GM19025 (cell line): ENCODE results near the gene TCF12.
"Not testable (repeated sequence)": the region's sequence is repeated elsewhere in the genome, so short reads cannot be mapped to it uniquely, and the experiment has no call there.

Experiments used
- ATAC-seq: cut with Tn5 transposase; IDR thresholded peaks from one replicate; pipeline ENCODE4 v1.9.1; 2021; ENCODE audit warnings: mild to moderate bottlenecking, low read depth, moderate library complexity; ENCODE audit not compliant: unreplicated experiment

Gene TCF12

DNA sequence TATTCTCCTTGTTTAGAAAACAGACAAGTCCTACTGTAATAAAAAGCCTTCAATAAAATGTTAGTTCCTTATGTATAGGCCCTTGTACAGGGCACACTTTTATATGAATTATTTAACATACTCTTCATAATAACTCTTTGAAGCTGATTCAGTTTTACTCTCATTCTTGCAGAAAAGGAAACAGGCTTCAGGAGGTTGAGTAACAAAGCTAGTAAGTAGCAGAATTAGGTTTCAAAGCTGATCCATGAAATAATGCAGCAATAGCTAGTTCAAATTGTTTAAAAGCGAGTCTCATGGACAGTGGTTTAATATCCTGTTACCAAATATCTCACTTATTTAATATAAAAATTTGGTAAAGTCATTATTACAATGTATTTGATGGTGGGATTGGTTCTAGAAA, 25.0 kb downstream of the TCF12 start:
- no peak for ATAC-seq

GRCh38 chr15:56944485-56944884, 26.0 kb downstream of the TCF12 start:
- ATAC-seq = no peak

- no peak for ATAC-seq
These were observed 27.7 kb downstream of the TCF12 start for GRCh38 chr15:56946150-56946549.

- no peak for ATAC-seq
These were observed 29.7 kb downstream of the TCF12 start for GRCh38 chr15:56948000-56948763.

- no peak for ATAC-seq
These were observed 30.3 kb downstream of the TCF12 start for GRCh38 chr15:56948764-56949101.

DNA sequence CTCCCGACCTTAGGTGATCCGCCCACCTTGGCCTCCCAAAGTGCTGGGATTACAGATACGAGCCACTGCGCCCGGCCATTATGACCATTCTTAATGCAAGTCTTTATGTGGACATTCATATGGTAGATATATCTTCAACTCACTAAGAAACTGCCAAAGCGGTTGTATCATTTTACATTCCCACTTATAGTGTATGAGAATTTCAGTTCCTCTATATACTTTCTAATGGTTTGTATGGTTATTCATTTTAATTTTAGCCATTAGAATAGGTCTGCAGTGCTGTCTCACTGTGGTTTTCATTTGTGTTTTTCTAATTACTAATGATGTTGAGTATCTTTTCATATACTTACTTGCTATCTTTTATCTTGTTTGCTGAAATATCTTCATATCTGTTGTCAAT, 32.5 kb downstream of the TCF12 start:
- ATAC-seq = peak; percentile 85

- ATAC-seq = no peak
These were observed 35.3 kb downstream of the TCF12 start for GRCh38 chr15:56953790-56954189.

DNA sequence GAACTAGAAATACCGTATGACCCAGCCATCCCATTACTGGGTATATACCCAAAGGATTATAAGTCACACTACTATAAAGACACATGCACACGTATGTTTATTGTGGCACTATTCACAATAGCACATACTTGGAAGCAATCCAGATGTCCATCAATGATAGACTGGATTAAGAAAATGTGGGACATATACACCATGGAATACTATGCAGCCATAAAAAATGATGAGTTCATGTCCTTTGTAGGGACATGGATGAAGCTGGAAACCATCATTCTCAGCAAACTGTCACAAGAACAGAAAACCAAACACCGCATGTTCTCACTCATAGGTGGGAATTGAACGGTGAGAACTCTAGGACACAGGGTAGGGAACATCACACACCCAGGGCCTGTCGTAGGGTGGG, 36.6 kb downstream of the TCF12 start:
- ATAC-seq = not testable (repeated sequence)

- no peak for ATAC-seq
These were observed 38.1 kb downstream of the TCF12 start for GRCh38 chr15:56956538-56956937.

GRCh38 chr15:56957812-56958406, 39.5 kb downstream of the TCF12 start:
- ATAC-seq = no peak

- ATAC-seq = no peak
These were observed 40.8 kb downstream of the TCF12 start for GRCh38 chr15:56959318-56959648.

DNA sequence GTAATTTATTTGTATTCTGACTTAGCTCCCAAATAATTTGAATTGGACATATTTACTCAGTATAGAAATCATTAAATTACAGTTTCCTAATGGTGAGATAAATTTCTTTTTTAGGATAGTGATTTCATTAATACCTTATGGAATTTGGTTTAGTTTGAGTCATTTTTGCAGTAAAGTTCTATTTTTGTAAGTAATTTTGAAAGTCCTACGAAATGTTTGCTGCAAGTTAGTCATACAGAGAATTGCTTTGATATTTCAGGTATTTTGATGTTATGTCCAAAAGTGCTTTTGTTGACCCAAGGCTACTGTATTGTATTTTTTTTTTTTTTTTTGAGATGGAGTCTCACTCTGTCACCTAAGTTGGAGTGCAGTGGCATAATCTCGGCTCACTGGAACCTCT, 41.7 kb downstream of the TCF12 start:
- no peak for ATAC-seq

- no peak for ATAC-seq
These were observed 44.7 kb downstream of the TCF12 start for GRCh38 chr15:56963126-56963525.

DNA sequence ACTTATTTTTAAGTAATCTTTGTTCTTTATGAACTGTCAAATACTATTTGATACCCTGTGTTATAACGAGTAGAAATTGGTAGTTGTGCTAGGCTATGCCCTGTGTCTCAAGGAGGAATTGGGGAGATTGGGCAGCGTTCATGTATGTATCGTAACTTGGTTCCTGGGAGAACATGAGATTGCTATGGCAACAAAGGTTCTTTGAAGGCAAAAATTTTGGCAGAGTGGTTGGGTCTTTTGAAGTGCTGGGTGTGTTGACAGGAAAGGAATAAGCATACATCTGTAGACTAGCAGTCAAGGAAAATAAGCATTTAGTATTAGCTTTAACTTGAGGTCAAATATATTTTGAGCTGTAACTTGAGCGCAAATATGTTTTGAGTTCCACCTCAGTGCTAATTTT, 45.3 kb downstream of the TCF12 start:
- ATAC-seq = no peak

DNA sequence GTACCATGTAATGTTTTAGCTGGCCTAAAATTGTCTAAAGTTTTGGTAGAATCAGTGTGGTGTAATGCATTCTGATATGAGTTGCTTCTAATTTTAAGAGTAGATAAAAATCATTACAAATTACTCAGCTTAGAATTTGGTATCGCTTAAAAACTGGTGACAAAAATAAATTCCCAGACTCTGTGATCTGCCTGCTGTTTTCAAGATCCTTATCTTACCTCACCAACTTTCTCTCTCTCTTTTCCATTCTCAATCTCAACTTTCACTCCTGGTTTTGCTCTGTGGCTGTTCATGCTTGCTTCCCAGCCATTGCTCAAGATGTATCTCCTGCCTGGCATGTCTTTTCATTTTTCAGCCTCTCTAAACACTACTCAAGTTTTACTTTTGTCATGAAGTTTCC, 45.7 kb downstream of the TCF12 start:
- ATAC-seq = no peak

DNA sequence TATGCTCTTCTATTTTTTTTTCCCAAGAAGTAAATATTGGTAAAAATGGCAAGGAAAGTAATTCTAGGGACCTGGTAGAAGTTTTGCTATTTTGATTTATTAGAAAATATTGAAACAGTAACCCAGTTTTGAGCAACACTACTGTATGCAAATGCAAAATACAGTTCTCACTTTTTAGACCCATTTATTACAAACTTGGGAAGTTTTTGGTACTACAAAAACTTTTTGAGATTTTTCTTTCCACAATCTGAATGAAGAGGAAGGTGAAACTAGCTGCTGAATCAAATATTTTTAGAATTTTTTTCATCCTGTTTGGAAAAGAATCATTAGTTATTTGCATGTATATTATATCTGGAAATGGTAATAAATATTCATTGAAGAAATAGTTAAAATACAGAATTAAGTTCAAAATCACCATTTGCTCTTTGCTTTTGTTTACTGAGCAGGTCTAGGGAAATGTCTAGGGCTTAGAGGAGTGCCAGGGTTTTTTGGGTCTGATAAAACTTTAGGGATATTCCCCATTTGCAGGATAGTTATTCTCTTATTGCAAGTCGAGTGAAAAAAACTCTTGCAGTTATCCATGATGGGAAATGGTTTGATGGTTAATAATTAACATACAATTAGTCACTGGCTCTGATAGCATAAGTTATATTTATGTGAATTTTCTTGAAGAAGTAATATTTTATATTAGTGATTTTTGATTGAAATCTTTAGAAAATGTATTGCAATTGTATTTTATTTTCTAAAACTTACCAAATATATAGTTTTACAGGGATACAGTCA, 47.0 kb downstream of the TCF12 start:
- no peak for ATAC-seq

DNA sequence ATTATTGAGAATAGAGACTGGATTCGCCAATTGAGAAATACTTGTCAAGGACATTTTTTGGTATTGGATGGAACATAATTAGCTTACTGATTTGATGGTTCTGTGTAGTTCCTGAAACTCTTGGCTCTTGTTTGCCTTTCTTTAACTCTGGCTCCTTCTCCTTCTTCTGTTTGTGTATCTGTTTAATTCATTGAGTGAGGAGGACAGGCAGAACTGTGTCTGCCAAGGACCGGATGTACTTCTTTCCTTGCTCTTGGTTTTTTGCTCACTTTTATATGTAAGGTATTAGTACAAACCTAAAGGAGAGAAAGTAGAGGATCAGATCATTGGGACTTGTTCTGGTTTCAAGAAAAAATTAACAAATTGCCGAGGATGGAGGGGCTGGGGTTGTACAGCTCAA, 48.9 kb downstream of the TCF12 start:
- ATAC-seq = no peak

- no peak for ATAC-seq
These were observed 49.8 kb downstream of the TCF12 start for GRCh38 chr15:56968256-56968655.

DNA sequence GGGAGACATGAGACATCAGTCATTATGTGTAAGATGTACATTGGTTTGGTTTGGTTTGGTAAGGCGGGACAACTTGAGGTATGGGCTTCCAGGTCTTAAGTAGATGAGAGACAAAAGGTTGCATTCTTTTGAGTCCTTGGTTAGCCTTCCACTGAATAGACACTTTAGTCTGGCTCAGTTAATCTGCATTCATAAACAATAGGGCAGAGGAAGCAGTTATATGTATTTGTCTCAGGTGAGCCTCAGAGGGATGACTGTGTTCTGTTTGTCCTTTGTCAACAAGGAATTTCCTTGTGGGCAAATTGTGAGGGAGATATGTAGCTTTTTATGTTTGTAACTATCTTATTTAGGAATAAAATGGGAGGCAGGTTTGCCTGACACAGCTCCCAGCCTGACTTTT, 50.4 kb downstream of the TCF12 start:
- no peak for ATAC-seq

DNA sequence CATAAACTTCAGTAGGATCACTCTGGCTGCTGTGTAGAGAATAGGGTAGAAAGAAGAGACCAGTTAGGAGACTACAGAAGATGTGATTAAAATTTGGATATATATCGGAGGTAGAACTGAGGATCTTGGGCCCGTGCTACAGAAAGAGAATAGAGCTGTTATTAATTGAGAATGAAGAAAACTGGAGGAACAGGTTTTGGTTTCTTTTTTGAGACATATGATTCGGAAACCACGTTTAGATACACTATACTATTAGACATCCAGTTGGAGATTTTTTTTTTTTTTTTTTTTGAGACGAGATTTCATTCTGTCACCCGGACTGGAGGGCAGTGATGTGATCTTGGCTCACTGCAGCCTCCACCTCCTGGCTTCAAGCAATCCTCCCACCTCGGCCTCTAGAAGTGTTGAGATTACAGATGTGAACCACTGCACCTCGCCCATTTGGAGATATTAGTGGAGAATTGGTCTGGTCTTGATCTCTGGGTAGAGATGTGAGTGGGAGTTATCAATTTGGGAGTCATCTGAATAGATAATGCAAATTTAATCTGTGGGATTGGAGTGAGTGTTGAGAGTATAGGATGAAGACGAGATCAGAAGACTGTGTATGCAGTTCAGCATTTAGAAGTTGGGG, 50.9 kb downstream of the TCF12 start:
- no peak for ATAC-seq

DNA sequence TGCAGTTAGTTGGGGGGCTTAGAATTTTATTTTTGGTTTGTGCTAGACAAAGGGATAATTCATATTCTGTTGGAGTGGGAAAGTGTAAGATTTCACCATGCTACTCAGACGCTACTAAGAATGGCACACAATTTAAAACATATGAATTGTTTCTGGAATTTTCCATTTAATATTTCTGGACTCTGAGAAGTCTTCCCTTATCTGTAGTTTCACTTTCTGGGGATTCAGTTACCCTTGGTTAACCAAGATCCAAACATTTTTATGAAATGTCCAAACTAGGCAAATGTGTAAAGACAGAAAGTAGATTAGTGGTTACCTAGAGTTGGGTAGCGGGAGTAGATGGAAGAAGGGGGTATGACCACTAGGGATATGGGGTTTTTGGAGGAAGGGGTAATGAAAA, 53.1 kb downstream of the TCF12 start:
- ATAC-seq = no peak
